ENCODE data around the gene PHB1. TPM values are rescaled to one million over a fixed set of nuclear protein-coding genes. Genes with fewer than 3 reads are reported as not detected.

Gene PHB1
- total RNA-seq, 2 donors from 2014 or later = 229 to 487 TPM

GRCh38 chr17:49439673-49440571, 25.2 kb upstream of the PHB1 start:
- Histone ChIP-seq H3K27me3 (peaks cover 11% of the 10 kb centered on the region), H3K9me3 (no peaks in the 10 kb centered on the region), H3K27ac (no peak overlapping the region), H3K9ac (ENCODE audit: low read depth in 2 of 2, low read length in 2 of 2) (no peak overlapping the region), H3K4me3 (no peak overlapping the region), H3K4me1 (no peaks in the 10 kb centered on the region), H3K36me3 (no peaks in the 10 kb centered on the region)
- intact Hi-C loops (cut with DNase I) = no loop called here
- TF ChIP-seq CTCF (IDR thresholded peaks at IDR 0.05) = no peak
- DNase-seq = no peak

GRCh38 chr17:49439305-49439672, 24.6 kb upstream of the PHB1 start:
- Histone ChIP-seq H3K36me3 (no peaks in the 10 kb centered on the region), H3K9ac (ENCODE audit: low read depth in 2 of 2, low read length in 2 of 2) (no peak overlapping the region), H3K27me3 (peaks cover 11% of the 10 kb centered on the region), H3K9me3 (no peaks in the 10 kb centered on the region), H3K4me1 (no peaks in the 10 kb centered on the region), H3K27ac (no peak overlapping the region), H3K4me3 (no peak overlapping the region)
- intact Hi-C loops (cut with DNase I) = no loop called here
- no peak for DNase-seq
- TF ChIP-seq CTCF (IDR thresholded peaks at IDR 0.05) = no peak

- Histone ChIP-seq H3K36me3 (no peaks in the 10 kb centered on the region), H3K4me3 (no peak overlapping the region), H3K9me3 (no peaks in the 10 kb centered on the region), H3K9ac (ENCODE audit: low read depth in 2 of 2, low read length in 2 of 2) (no peak overlapping the region), H3K27me3 (peaks cover 11% of the 10 kb centered on the region), H3K27ac (no peak overlapping the region), H3K4me1 (no peaks in the 10 kb centered on the region)
- intact Hi-C loops (cut with DNase I) = no loop called here
- no peak for DNase-seq
- TF ChIP-seq CTCF (IDR thresholded peaks at IDR 0.05) = no peak
Measured at GRCh38 chr17:49438436-49439278, 24.0 kb upstream of the PHB1 start.

GRCh38 chr17:49437696-49438435, 23.2 kb upstream of the PHB1 start:
- Histone ChIP-seq H3K36me3 (no peaks in the 10 kb centered on the region), H3K27me3 (peaks cover 11% of the 10 kb centered on the region), H3K4me3 (no peak overlapping the region), H3K9me3 (no peaks in the 10 kb centered on the region), H3K4me1 (no peaks in the 10 kb centered on the region), H3K27ac (no peak overlapping the region), H3K9ac (ENCODE audit: low read depth in 2 of 2, low read length in 2 of 2) (no peak overlapping the region)
- no peak for DNase-seq
- no peak for TF ChIP-seq CTCF (IDR thresholded peaks at IDR 0.05)
- intact Hi-C loops (cut with DNase I) = no loop called here

- no peak for DNase-seq
- H3K4me3 ChIP-seq = no peak overlapping the region
- no peaks in the 10 kb centered on the region for H3K4me1 ChIP-seq
- no peaks in the 10 kb centered on the region for H3K36me3 ChIP-seq
- H3K9ac ChIP-seq (ENCODE audit: low read depth in 2 of 2, low read length in 2 of 2) = no peak overlapping the region
- no peak overlapping the region for H3K27ac ChIP-seq
- intact Hi-C loops (cut with DNase I) = no loop called here
- no peaks in the 10 kb centered on the region for H3K9me3 ChIP-seq
- TF ChIP-seq CTCF (IDR thresholded peaks at IDR 0.05) = no peak
- peaks cover 11% of the 10 kb centered on the region for H3K27me3 ChIP-seq
Measured at GRCh38 chr17:49436174-49436573, 21.5 kb upstream of the PHB1 start.
